ENCODE results near the gene MBD3L3. TPM values are rescaled to one million over a fixed set of nuclear protein-coding genes. Genes with fewer than 3 reads are reported as not detected.
"Not testable (repeated sequence)": the region's sequence is repeated elsewhere in the genome, so short reads cannot be mapped to it uniquely, and the experiment has no call there.

MBD3L3 gene
- total RNA-seq, 1 donor from 2014 or later, result not detected

DNA sequence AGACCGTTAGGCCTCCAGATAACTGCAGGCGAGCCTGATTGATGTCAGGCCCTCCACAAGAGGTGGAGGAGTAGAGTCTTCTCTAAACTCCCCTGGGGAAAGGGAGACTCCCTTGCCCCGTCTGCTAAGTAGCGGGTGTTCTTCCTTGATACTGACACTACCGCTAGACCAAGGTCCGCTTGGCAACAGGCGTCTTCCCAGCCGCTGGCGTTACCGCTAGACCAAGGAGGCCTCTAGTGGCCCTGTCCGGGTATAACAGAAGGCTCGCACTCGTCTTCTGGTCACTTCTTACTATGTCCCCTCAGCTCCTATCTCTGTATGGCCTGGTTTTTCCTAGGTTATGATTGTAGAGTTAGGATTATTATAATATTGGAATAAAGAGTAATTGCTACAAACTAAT lies 8.6 kb upstream of the MBD3L3 start:
- not testable (repeated sequence) for FAIRE-seq; DNase-seq (ENCODE audit: low spot score in 2 of 2)

DNA sequence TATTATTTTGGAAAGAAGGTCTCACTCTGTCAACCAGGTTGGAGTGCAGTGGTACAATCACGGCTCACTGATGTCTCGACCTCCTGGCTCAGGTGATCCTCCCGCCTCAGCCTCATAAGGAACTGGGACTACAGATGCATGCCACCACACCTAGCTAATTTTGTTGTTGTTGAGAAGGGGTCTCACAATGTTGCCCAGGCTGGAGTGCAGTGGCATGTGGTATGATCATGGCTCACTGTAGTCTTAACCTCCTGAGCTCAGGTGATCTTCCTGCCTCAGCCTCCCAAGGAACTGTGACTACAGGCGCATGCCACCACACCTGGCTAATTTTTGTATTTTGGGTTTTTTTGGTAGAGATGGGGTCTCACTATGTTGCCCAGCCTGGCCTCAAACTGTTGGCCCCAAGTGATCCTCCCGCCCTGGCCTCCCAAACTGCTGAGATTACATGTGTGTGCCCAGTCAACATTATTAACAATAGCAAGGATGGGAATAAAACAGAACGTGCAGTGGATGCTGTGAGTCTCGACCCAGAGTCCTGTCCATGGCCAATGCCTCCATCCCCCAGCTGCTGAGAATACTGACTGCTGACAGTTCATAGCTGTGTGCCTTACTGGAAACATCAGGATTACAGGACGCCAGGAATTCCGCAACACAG lies 5.4 kb upstream of the MBD3L3 start:
- no peak for DNase-seq (ENCODE audit: low spot score in 2 of 2)
- no peak for FAIRE-seq

DNA sequence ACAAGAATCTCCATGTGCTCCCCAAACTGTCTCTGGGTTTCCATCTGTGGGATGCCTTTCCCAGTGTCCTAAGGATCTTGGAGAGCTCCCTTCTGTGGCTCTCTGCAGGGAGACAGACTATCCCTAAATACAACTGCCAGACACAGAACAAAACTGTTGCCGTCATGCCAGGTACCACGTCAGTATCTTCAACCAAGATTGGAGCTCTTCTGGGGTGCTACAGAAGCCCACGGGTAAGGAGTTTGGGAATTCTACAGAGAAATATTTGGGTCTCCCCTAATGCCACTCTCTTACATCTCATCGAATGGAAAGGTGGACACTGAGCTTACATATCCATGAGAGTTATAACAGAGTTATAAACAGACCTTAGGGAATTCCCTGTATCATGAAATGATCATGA lies 4.9 kb upstream of the MBD3L3 start:
- FAIRE-seq, result no peak
- no peak for DNase-seq (ENCODE audit: low spot score in 2 of 2)

GRCh38 chr19:7059977-7060376 lies 1.5 kb upstream of the MBD3L3 start:
- FAIRE-seq; DNase-seq (ENCODE audit: low spot score in 2 of 2): not testable (repeated sequence)

GRCh38 chr19:7056371-7056770 lies 2.1 kb downstream of the MBD3L3 start:
- FAIRE-seq; DNase-seq (ENCODE audit: low spot score in 2 of 2): not testable (repeated sequence)

DNA sequence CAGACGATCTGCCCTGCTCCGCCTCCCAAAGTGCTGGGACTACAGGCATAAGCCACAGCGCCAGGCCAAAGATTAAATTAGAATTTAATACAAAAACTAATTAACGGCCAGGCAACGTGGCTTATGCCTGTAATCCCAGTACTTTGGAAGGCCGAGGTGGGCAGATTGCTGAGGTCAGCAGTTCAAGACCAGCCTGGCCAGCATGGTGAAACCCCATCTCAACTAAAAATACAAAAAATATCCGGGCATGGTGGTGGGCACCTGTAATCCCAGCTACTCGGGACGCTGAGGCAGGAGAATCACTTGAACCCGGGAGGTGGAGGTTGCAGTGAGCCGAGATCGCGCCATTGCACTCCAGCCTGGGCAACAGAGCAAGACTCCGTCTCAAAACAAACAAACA lies 2.8 kb downstream of the MBD3L3 start:
- FAIRE-seq; DNase-seq (ENCODE audit: low spot score in 2 of 2): not testable (repeated sequence)

DNA sequence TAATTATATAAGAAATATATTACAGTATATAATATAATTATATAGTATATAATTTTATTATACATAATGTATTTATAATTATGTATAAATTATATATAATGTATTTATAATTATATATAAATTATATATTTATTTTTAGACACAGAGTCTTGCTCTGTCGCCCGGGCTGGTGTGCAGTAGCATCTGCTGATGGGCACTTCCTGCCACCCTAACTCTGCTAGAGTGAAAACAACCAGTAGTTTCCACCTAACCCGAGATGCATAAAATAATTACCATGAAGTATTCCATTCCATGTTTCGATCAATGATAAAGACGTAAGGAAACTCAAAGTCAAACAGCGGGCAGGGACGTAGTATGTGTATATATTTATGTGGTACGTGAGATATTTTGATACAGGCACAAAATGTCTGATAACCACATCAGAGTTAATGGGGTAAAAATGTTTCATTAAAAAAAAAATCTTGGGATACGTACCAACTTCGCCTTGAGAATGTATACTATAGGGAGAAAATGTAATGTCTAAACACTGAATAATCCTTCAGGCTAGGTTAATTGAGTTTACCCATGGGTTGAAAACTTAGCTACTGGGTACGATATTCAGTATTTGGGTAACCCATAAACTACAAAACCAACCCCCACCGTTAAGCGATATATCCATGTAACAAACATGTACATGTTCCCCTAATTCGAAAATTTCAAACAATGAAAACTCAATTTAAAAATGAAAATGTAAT lies 3.7 kb downstream of the MBD3L3 start:
- FAIRE-seq; DNase-seq (ENCODE audit: low spot score in 2 of 2): not testable (repeated sequence)

GRCh38 chr19:7052896-7053295 lies 5.6 kb downstream of the MBD3L3 start:
- FAIRE-seq; DNase-seq (ENCODE audit: low spot score in 2 of 2): not testable (repeated sequence)

DNA sequence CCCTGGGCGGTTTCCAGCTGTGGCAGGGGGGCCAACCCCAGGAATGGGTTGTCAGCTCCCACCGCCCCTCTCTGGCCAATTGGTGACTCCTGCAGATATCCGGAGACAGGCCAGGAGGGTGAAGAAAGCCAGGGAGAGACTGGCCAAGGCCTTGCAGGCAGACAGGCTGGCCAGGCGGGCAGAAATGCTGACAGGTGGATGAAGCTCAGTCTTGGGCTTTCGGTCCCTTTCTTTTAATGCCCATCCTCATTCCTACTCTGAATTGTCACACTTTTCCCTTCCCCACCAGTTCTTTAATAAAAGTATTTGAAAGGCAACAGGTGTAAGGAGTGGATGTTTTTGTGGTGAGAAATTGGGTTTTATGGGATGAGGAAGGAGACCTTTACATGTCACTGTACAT lies 7.1 kb downstream of the MBD3L3 start:
- not testable (repeated sequence) for DNase-seq (ENCODE audit: low spot score in 2 of 2); FAIRE-seq

DNA sequence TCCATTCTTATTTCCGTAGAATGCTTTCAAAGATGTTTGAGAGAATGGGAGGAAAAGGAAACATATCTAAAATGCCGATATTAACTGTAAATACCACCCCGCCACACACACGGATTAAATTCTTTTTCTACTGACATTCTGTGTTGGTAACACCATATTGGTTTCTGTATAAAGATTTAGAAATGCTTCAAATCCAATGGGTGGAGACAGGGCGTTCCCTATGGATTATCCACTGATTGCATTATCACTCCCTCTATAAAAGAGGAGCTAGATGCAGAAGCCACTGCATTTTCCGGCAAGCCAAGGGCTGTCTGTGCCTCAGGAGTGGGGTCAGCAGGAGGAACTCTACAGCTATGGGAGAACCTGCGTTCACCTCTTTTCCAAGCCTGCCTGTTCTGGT lies 9.5 kb downstream of the MBD3L3 start, which contains the start of gene MBD3L2:
Gene MBD3L2 (plus strand): TSS at position 301 of the 400 bp plus-strand sequence. CDS start 53 bp downstream, at position 354.
- not testable (repeated sequence) for FAIRE-seq

DNA sequence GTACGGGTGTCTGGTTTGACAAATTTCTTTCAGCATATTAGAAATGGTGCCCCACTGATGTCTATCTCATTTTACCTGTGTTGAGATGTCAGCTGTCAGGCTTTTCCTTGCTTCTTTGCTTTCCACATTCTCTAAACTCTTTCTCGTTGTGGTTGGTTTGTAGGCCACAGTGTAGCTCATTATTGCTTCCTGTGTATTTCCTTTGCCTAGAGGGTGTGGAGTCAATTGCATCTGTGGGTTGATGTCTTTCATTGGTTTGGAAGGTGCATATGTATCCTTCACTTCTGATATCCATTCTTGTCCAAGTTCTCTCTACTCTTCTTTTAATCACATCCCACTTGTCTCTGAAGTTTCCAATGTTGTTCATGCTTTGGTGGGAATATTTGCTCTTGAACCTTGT lies 16.9 kb downstream of the MBD3L3 start:
- DNase-seq (ENCODE audit: low spot score in 2 of 2); FAIRE-seq: not testable (repeated sequence)

More for the DNA sequence above, 9.5 kb downstream of the MBD3L3 start, which contains the start of gene MBD3L2:
- not testable (repeated sequence) for DNase-seq (ENCODE audit: low spot score in 2 of 2)

- DNase-seq (ENCODE audit: low spot score in 2 of 2); FAIRE-seq: not testable (repeated sequence)
These were observed 18.4 kb downstream of the MBD3L3 start, which contains the start of gene MBD3L4 for GRCh38 chr19:7040079-7040478. Gene MBD3L4, minus strand, starts transcription at chr19:7040179. Its CDS starts 35 bp downstream, at chr19:7040144.

DNA sequence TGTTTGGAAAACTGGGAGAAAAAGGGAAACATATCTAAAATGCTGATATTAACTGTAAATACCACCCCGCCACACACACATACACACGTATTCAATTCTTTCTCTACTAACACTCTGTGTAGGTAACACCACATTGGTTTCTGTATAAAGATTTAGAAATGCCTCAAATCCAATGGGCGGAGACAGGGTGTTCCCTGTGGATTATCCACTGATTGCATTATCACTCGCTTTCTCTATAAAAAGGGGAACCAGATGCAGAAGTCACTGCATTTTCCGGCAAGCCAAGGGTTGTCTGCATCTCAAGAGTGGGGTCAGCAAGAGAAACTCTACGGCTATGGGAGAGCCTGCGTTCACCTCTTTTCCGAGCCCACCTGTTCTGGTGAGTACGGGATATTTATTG lies 28.2 kb downstream of the MBD3L3 start, which contains the start of gene MBD3L5:
Gene MBD3L5 (plus strand): TSS at position 301 of the 400 bp plus-strand sequence. CDS start 34 bp downstream, at position 335.
- not testable (repeated sequence) for DNase-seq (ENCODE audit: low spot score in 2 of 2); FAIRE-seq

GRCh38 chr19:7028790-7029189 lies 29.7 kb downstream of the MBD3L3 start:
- FAIRE-seq; DNase-seq (ENCODE audit: low spot score in 2 of 2): not testable (repeated sequence)

- DNase-seq (ENCODE audit: low spot score in 2 of 2); FAIRE-seq: not testable (repeated sequence)
These were observed 37.1 kb downstream of the MBD3L3 start, which contains the start of gene MBD3L2B for GRCh38 chr19:7021331-7021730. Gene MBD3L2B, minus strand, starts transcription at chr19:7021431. Its CDS starts 34 bp downstream, at chr19:7021397.

- no peak for DNase-seq (ENCODE audit: low spot score in 2 of 2)
- FAIRE-seq, result no peak
These were observed 39.6 kb downstream of the MBD3L3 start for GRCh38 chr19:7018828-7019227.

GRCh38 chr19:7013678-7014077 lies 44.8 kb downstream of the MBD3L3 start:
- DNase-seq (ENCODE audit: low spot score in 2 of 2), result no peak
- no peak for FAIRE-seq

DNA sequence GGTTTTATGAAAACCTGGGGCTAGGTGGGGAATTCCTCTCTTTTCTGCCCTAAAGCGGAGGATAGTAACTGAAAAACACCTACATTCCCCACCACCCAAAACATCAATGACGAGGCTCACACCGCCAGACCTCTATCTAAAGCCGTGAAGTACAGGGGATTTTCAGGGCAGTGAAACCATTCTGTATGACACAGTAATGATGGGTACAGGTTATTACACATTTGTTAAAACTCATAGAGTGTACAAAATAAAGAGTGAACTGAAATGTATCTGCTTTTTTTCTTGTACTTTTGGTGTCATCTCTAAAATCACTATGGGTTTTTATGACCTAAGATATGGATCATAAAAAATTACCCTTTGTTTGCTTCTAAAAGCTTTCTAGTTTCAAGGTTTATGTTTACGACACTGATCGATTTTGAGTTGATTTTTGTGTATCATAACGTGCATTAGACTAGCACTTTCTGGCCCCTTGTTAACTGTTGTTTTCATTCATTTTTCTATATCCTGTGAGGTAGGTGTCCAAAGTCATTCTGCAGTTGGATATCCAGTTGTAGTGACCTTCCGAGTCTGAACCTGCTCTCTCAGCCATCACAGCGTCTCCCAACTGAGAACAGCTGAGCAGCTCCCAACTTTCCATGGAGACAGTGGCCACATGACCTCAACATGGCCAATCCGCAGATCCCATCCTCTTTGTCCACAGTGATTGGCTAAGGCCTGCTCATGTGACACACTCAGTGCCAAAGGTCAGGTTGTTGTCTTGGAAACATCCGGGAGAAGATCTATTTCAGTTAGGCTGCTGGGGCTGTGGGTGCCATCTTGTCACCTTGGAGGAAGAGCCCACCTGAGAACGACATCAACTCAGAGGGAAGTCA lies 47.5 kb downstream of the MBD3L3 start:
- FAIRE-seq (no peak), DNase-seq (ENCODE audit: low spot score in 2 of 2) (no peak)

DNA sequence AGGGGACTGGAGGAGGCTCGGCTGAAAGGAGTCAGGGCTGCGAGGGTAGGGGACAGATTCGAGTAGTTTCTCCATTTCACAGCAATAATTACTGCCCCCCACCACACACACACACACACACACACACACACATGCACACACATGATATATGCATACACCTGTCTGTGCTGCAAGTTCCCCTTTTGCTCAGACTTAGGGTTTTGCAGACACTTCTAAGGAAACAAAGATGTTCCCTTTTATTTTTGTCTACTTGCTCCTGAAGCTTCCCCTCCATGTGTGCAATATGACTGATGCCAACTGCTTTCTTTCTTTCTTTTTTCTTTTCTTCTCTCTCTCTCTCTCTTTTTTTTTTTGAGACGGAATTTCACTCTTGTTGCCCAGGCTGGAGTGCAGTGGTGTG lies 50.6 kb downstream of the MBD3L3 start:
- no peak for DNase-seq (ENCODE audit: low spot score in 2 of 2)
- FAIRE-seq, result no peak
